Dermis microvascular lymphatic vessel endothelial cell (primary cell): ENCODE measurements around the gene MUC5B. TPM values are rescaled to one million over a fixed set of nuclear protein-coding genes. Genes with fewer than 3 reads are reported as not detected.
"Not testable (repeated sequence)": the region's sequence is repeated elsewhere in the genome, so short reads cannot be mapped to it uniquely, and the experiment has no call there.

Source experiments
- DNase-seq, 2 donors: peaks; one replicate each; pipeline versions ENCODE4 v3.0.0 to v3.0.0-alpha.2; 2010; ENCODE audit warnings: low read depth in 2 of 2
- total RNA-seq: library from RNA; depleted of rRNA; stranded (reverse); fragments of >200 nt; gene quantifications from 2 replicates; pipeline ENCODE4 v1.2.1, GENCODE V29; 2014

The MUC5B gene
- not detected in 2 replicates for total RNA-seq

DNA sequence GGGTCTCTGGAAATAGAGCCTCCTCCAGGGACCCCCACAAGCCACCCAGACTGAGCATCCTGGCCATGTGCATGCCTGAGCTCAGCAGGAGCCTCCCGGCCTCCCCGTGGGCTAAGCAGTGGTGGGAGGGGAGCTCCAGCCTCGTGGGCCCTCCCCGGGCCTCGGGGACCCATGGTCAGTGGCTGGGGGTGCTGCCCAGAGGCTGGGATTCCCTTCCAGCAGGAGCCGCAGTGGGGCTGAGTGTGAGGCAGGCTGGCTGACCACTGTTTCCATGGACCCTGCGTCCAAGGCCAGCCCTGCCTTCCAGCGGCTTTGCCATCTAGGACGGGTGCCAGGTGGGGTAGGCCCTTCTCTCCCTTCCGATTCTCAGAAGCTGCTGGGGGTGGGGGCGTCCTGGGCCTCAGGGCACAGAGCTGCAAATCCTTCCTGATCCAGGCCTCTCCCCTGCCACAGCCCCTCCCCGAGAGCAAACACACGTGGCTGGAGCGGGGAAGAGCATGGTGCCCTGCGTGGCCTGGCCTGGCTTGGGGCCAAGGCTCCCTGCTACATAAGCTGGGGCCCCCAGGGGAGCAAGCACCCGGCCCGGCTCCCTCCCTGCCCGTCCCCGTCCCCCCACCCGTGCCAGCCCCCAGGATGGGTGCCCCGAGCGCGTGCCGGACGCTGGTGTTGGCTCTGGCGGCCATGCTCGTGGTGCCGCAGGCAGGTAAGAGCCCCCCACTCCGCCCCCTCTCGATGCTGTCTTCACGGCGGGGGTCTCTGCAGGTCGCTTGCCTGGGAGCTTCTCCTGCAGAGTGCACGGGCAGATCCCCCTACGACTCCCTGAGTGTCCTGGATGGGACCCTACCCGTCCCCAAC lies at the start of gene MUC5B:
MUC5B (plus strand) TSS at position 576 of the 855 bp plus-strand sequence; CDS start at position 634, 58 bp downstream.
- DNase-seq, result no peak

GRCh38 chr11:1173396-1173795 lies 49.5 kb upstream of the MUC5B start:
- not testable (repeated sequence) for DNase-seq

DNA sequence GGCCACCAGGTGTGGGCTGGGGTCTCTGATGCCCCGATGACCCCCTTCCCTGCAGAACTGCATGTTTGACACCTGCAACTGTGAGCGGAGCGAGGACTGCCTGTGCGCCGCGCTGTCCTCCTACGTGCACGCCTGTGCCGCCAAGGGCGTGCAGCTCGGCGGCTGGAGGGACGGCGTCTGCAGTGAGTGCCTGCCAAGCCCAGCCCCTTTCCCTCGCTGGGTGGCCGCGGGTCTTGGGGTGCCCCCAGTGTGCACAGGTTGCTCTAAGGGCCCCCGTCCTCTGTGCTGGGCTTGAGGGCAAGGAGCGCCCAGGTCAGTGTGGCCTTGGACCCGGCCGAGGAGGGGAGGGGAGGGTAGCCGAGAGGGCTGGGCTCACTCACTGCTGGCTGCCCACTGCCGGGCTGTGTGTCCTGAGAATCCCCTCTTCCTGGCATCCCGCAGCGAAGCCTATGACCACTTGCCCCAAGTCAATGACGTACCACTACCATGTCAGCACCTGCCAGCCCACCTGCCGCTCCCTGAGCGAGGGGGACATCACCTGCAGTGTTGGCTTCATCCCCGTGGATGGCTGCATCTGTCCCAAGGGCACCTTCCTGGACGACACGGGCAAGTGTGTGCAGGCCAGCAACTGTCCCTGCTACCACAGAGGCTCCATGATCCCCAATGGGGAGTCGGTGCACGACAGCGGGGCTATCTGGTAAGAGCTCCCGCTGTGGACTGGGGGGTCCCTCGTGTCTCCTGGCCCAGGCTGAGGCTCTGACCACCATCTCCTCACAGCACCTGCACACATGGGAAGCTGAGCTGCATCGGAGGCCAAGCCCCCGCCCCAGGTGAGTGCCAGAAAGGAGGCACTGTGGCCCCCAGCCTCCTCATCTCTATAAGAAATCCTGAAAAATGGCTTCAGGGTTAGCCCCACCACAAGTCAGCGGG lies 48.2 kb upstream of the MUC5B start:
- DNase-seq, result no peak

GRCh38 chr11:1175461-1176223 lies 47.2 kb upstream of the MUC5B start:
- DNase-seq, result no peak

- no peak for DNase-seq
Measured at GRCh38 chr11:1176224-1177019, 46.4 kb upstream of the MUC5B start.

DNA sequence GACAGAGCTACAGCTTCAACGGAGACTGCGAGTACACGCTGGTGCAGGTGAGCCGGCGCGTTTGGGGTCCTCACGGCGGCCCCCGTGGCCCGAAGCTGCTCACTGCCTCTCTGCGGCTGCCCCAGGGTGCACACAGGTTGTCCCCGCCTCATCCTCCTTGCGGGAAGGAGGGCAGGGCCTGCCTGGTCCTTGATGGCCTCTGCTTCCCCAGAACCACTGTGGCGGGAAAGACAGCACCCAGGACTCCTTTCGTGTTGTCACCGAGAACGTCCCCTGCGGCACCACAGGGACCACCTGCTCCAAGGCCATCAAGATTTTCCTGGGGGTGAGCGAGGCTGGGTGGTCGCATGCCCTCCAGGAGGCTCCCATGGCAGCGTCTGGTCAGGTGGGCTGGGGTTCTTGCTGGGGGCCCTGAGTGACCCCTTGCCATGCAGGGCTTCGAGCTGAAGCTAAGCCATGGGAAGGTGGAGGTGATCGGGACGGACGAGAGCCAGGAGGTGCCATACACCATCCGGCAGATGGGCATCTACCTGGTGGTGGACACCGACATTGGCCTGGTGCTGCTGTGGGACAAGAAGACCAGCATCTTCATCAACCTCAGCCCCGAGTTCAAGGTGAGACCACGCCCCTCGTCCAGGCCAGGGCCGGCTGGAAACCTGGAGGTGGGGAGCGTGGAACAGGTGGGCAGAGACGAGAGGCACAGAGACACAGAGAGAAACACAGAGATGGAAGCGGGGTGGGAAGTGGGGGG lies 45.7 kb upstream of the MUC5B start:
- DNase-seq, result no peak

DNA sequence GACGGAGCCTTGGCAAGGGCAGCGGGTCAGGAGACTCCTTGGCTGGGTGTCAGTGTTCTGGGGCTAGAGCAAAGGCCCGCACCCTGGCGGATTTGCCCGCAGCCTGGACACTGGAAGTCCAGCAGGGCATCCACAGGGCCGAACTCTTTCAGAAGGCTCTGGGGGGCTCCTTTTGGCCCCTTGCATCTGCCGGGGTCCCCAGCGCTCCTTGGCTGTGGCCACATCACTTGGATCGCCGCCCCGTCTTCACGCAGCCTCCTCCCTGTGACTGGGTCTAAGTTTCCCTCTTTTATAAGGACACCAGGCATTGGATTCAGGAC lies 45.1 kb upstream of the MUC5B start:
- DNase-seq, result no peak

GRCh38 chr11:1178201-1178885 lies 44.5 kb upstream of the MUC5B start:
- no peak for DNase-seq

DNA sequence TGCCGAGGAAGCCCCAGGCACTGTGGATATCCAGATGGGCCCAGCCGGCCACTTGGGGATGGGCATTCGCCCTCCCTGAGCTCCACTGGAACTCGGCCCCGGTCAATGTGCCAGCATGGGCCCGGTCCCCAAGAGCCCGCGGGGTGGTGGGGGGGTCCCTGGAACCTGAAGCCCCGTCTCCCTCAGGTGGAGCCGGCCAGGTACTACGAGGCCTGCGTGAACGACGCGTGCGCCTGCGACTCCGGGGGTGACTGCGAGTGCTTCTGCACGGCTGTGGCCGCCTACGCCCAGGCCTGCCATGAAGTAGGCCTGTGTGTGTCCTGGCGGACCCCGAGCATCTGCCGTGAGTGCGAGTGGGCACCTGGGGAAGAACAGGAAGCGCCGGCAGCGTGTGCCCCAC lies 44.0 kb upstream of the MUC5B start:
- DNase-seq, result no peak

DNA sequence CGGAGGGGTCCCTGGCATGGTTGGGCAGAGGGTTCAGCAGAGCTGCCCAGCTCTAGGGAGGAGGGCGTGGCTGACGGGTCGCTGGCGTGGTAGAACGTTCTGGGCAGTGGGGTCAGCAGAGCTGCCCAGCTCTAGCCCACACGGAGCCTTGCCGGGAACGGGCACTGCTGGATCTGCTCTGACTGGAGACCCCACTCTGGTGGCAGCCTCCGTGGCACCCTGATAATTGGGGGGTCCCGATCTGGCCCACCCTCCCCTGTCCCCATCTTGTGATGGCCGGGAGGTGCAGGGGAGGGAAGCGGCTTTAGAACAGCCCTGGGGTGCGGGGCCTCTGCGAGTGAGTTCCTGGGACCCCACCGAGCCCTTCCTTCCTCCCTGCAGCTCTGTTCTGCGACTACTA lies 43.2 kb upstream of the MUC5B start:
- no peak for DNase-seq

DNA sequence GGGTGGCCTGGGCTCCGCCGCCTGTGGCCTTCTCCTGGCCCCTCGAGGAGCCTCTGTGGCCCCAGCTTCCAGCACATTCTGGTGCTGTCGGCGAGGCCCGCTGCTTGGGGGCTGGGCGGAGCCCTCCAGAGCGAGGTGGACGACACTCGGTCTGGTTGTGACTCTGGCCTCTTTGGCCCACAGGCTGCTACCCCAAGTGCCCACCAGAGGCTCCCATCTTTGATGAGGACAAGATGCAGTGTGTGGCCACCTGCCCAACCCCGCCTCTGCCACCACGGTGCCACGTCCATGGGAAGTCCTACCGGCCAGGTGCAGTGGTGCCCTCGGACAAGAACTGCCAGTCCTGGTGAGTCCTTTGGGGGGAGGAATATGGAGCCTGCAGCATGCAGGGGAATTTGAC lies 42.7 kb upstream of the MUC5B start:
- DNase-seq, result no peak

DNA sequence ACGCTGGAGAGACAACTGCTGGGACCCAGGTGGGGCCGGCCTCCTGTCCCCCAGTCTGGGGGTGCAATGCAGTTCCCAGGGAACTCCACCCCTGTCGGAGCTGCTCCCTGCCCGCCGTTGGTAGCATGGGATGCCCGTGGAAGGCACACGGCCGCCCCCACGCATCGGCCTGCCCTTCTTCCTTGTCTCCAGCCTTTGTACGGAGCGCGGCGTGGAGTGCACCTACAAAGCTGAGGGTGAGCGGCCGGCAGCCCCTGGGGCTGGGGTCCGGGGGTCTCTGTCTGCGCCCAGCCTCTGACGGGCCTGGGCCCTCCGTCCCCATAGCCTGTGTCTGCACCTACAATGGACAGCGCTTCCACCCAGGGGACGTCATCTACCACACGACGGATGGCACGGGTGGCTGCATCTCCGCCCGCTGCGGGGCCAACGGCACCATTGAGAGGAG lies 41.9 kb upstream of the MUC5B start:
- DNase-seq, result no peak

DNA sequence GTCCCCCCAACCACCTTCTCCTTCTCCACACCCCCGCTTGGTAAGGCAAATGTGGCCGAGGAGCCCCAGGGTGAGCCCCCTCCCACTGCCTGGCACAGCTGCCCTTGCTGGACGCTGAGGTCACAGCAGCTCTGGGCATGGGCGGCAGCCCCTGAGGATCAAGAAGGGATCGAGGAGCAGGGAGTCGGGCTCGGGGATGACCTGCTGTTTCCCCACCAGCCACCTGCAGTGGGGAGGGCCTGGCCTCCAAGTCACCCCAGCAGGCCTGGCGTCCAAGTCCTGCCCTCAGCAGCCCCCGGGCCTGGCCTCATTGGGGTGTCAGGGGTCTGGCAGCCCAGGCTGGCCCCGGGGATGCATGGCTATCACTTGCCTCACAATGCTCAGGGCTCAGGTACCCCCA lies 41.4 kb upstream of the MUC5B start:
- no peak for DNase-seq

- DNase-seq, result no peak
Measured at GRCh38 chr11:1181853-1182535, 40.9 kb upstream of the MUC5B start.

DNA sequence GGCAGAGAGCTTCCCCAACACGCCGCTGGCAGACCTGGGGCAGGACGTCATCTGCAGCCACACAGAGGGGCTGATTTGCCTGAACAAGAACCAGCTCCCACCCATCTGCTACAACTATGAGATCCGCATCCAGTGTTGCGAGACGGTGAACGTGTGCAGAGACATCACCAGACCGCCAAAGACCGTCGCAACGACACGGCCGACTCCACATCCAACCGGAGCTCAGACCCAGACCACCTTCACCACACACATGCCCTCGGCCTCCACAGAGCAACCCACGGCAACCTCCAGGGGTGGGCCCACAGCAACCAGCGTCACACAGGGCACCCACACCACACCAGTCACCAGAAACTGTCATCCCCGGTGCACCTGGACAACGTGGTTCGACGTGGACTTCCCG lies 38.7 kb upstream of the MUC5B start:
- DNase-seq, result not testable (repeated sequence)

GRCh38 chr11:1188451-1189130 lies 34.3 kb upstream of the MUC5B start:
- DNase-seq, result not testable (repeated sequence)

- DNase-seq, result not testable (repeated sequence)
Measured at GRCh38 chr11:1189816-1190215, 33.0 kb upstream of the MUC5B start.

DNA sequence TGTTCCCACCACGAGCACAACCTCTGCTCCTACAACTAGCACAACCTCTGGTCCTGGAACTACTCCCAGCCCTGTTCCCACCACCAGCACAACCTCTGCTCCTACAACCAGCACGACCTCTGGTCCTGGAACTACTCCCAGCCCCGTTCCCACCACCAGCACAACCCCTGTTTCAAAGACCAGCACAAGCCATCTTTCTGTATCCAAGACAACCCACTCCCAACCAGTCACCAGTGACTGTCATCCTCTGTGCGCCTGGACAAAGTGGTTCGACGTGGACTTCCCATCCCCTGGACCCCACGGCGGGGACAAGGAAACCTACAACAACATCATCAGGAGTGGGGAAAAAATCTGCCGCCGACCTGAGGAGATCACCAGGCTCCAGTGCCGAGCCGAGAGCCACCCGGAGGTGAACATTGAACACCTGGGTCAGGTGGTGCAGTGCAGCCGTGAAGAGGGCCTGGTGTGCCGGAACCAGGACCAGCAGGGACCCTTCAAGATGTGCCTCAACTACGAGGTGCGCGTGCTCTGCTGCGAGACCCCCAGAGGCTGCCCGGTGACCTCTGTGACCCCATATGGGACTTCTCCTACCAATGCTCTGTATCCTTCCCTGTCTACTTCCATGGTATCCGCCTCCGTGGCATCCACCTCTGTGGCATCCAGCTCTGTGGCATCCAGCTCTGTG lies 30.9 kb upstream of the MUC5B start:
- not testable (repeated sequence) for DNase-seq
